ENCODE results near the gene EFCAB12.
"Not testable (repeated sequence)": the region's sequence is repeated elsewhere in the genome, so short reads cannot be mapped to it uniquely, and the experiment has no call there.

The EFCAB12 gene

DNA sequence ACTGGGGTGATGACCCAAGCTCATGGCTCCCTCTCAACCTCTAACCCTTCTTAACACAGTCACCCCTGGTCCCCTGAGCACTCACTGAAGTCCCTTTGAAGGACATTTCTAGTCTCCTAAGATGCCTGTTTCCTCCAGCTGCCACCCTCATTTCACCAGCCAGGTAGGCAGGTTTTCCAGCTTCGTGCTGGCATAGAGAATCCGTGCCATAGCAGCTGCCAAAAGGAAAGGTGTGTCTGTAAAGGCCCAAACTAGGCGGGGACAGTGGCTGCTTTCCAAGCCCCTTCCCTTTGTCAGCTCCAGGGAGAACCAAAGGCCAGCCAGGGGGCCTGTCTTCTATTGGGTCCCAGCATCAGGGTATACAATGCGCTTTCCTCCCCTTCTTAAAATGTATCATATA lies 36.9 kb downstream of the EFCAB12 start:
- not testable (repeated sequence) for DNase-seq

DNA sequence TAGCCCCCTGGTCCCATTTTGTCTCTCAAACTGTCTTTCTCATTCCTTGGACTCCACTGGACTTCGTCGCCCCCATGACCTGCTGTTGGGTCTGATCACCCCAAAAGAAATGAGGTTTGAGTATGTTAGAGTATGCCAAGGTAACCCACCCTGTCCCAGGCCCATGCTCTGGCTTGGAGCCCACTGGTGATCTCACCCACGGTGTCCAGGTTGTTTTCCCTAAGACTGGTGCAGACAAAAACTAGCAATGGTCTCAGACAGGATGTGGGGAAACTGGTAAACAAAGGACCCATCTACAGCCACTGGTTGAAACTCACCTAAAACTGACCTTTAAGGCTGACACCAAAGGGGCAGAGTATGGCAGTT lies 38.9 kb downstream of the EFCAB12 start:
- no peak for DNase-seq

DNA sequence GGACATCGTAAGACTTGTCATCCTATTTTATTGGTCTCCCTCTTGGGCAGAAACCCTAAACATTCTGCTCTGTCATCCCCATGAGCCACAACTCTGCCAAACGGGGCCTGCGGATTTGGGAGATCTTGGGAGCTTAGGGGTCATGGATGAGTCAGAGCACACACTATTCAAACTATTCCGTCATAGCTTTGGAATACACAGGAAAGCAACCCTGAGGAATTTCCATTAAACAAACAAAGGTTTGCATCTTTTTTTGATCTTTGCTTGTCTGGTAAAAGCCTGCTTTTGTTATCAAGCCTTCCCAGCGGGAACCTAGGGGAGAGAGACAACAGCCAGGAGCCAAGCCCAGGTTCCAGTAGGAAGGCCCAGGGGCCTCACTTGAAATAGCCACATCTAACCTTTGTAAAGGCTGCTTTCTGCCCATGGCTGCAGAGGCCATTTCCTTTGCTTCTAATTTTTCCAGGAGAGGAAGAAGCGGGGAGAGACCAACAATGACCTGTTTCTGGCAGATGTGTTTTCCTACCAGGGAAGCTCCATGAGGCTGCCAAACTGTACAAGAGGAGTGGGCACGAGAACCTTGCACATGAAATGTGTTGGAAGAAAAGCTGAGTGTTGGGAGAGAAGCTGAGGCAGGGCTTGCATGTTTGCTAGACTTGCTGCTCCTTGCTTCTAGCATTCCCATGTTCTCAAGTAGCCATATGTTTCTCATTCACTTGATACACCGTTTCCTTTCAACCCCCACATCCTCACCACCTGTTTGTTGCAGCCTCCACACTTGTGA lies 39.5 kb downstream of the EFCAB12 start:
- DNase-seq: peak; percentile 68

DNA sequence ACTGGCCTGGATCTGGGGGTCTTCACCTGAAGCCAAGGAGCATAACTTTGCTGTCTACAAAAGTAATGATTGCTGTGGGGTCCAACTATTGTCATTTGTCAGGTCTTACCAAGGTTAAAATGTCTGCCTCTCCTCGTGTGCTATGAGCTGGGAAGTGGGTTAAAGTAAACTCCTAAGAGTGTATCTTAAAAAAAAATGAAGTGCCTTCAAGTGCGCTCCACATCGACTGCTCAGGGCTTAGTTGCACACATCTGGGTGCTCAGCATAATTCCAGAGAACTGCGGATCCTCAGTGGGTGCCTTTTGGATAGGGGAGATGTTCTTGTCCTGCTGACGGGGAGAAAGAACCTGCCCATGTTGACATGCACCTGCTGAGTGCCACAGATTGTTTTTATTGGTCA lies 40.9 kb downstream of the EFCAB12 start:
- DNase-seq: no peak

DNA sequence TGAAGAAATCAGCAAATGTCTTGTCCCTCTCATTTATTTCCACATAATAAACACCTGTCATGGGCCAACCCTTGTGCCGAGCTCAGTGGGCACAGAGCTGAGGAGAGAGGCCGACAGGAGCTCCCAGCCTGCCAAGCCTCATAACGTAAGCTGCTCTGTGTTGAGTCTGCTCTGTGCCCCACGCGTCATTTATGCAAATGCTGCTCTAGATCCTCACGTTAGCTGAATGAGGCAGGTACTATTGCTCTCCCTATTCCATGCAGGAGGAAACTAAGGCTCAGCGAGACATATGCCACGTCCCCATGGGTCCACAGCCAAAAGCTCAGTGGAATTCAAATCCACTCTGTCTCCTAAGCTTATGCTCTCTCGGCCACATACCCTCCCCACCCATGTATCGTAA lies 41.5 kb downstream of the EFCAB12 start:
- no peak for DNase-seq

DNA sequence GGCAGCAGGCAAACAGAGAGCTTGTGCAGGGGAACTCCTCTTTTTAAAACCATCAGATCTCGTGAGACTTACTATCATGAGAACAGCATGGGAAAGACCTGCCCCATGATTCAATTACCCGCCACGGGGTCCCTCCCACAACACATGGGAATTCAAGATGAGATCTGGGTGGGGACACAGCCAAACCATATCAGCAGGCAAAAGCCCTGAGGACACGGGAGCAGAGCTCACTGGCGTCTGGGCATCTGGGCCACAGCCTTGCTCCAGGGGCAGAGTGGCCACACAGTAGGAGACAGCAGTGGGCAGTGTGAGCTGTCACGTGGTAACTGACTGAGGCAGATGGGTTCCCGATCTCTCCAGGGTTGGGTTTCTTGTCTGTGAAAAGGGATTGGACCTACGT lies 42.9 kb downstream of the EFCAB12 start:
- DNase-seq: peak; percentile 62

DNA sequence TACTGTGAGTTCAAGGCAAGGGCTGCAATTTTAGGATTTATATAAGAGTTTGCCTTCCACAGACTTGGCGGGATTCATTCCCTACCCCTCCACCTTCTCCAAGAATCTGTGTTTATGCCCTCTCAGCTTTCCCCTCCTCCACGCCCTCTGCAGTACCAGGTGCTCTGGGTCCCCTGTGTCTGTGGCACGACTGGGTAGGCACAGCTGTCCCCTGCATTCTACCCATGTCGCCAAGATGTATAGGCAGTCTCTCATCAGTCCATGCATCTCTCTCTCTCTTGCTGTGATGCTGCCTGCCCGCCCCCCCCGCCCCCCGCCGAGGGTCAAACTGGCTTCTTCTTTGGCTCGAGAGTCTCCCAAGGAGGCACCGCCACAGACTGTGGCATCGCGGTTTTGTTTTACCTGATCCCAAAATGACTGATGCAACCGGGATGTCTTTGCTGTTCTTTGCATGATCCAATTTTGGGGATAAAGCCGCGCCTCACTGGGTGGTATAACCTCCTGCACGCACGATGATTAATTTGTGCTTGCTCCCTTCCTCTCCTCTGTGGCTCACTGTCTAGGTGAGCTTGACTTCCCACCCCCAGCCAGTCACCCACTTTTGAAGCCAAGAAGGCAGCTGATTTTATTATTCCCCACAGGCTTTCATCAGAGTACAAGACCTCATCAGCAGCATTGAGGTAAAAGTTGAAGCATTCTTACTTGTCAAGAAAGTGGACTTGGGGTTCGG lies 43.7 kb downstream of the EFCAB12 start:
- DNase-seq: no peak

DNA sequence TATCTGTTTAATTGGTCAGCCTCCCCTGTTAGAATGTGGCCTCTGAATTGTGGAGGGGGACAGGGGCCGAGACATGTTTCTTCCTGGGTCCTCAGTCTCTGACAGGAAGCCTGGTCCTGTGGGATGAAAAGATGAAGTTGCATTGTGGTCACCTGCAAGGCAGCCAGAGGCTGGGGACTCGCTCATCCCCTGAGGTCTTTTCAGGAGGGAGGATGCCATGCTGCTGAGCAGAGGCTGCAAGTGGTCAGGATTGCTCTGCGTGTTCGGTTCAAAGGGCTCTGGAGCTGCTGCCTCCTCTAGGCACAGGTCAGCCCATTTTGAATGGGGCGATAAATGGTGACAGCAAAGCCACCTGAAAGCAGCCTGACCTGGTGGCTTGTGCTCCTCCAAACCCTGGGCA lies 44.3 kb downstream of the EFCAB12 start:
- DNase-seq: not testable (repeated sequence)

DNA sequence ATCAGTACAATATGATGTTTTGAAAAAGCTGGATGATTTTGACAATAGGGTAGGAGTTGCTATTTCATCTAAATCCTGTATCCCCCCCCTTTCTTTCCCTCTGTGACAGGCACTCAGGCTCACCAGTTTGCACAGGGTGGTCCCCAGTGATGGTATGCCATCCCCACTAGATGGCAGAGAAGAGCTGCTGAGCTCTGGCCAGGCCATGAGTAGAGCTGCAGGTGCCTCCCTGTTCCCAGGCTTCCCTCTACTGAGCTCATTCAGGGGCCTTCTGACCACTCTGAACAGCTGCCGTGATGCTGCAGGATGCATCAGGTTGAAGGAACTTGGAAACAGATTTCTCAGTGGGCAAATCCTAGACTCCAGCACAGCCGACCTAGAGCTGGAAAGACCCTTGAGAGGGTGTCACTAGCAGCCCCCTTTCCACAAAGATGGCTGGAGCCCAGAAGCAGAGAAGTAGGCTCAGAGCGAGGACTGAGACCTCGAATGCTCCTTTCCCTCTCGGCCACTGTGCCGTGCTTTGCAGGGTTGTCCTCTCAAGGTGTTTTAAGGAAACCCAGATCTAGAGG lies 45.1 kb downstream of the EFCAB12 start:
- peak; percentile 90 for DNase-seq

DNA sequence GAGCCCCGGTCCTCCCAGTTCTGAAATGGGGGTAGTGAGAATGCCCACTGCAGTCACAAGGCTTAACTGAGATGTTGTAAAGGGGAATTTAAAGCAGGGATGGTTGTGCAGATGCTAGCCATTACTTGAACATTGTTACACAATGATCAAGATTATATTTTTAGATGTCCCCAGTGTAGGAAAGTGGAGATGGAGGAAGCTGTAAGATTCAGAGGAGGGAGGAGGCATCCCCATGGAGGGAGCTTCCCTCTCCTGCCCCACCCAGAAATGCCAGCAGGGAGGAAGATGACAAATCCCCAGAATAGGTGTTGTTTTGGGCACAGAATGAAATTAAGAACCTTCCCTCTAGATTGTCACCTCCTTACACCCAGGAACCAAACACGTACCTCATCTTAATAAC lies 46.1 kb downstream of the EFCAB12 start:
- no peak for DNase-seq

DNA sequence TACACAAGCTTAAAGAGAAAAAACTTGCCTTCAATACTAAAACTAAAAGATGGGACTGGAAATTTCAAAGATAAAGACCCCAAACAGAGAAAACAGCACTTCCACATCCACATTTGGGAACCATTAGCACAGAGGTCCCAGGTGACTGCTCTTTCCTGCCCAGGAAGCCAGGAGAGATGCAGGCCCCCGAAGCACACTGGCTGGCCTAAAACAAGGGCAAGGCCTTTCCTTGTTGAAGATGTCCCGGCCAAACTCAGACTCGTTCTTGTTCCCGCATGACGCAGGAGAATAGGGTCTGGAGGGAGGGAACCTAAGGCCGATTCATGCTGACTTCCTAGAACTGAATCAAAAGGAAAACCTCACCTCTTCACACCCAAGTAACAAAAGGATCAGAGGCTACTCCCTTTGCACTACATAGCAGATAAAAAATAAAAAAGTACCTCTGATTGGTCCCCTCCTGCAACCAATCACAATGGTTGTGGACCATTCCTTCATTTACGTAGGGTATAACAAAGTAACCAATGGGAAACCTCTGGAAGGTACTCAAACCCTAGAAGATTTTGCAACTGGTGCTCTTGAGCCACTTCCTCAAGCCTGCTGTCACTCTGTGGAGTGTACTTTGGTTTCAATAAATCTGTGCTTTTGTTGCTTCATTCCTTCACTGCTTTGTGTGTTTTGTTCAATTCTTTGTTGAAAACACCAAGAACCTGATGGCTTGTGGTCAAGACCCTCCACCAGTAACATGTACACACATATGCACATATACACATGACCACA lies 48.7 kb downstream of the EFCAB12 start:
- DNase-seq: no peak

DNA sequence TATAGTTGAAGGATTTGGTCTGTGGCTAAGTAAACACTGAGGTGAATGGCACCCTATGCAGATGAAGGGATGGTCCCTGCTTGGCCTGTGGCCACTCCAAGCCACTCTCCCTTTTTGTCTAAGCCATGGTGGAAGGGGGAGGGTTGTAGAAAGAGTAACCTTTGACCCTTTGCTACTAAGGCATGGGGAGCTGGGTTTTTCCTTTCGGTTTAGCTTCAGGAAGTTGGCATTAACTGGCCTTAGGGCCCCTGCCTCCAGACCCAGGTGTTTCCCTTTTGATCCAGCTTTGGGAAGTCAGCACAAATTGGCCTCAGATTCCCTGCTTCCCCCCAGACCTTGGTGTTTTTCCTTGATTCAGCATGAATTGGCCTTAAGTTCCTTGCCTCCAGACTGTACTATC lies 49.5 kb downstream of the EFCAB12 start:
- no peak for DNase-seq

DNA sequence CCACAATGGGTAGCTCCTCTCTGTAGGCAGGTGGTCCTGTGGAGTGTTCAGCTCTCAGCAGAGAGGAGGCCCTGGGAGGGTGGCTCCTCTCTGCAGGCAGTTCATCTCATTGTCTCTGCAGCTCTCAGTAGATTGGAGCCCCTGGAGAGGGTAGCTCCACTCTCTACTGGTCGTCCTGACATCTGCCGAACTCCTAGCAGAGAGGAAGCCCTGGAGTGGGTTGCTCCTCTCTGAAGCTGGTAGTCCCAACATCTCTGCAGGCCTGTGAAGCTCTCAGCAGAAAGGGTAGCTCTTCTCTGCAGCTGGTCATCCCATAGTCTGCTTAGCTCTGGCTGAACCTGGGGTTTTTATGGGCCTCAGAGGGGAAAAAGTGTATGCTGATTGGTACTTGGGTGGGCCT lies 50.8 kb downstream of the EFCAB12 start:
- DNase-seq: no peak

DNA sequence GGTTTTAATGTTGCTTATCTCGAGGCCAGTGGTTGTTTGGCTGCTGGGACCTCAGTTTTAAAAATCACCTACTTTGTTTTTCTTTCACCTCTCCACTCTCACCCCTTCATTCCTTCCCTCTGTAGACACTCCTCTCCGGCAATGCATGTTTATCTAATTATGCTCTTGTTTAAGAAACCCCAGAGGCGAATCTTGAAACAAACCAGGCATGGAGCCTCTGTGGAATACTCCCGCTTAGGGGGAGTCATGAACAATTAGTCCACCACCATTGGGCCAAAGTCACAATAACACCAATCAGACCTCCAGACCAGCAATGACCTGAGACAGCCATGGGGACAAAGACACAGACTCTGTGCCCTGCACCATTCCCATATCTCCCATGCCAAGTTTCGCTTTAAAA lies 53.3 kb downstream of the EFCAB12 start:
- no peak for DNase-seq

DNA sequence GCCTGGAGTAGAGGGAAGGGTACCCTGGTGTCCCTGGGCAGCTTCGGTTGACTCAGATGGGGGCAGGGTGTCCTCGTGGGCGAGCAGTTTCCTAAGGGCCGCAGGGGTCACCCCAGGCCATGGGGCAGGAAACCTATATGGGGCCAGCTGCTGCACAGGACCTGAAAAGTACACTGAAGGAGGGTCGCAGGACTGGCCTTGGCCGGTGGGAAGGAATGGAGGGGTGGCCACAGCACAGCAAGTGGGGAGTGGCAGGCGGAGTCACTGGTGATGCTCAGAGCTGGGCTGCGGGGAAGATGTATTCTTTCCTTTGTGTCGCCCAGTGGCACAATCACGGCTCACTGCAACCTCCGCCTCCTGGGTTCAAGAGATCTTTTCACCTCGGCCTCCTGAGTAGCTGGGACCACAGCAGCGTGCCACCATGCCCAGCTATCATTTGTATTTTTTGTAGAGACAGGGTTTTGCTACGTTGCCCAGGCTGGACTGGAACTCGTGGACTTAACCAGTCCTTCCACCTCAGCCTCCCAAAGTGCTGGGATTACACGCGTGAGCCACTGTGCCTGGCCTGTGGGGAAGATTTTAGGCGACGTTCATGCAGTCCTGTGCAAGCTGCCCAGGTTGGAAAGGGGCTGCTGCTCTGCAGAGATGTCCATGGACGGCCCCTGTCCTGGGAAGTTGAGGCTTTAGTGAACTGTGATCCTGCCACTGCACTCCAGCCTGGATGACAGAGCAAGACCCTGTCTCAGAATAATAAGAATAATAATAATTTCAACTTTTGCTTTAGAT lies 57.2 kb downstream of the EFCAB12 start:
- DNase-seq: no peak

DNA sequence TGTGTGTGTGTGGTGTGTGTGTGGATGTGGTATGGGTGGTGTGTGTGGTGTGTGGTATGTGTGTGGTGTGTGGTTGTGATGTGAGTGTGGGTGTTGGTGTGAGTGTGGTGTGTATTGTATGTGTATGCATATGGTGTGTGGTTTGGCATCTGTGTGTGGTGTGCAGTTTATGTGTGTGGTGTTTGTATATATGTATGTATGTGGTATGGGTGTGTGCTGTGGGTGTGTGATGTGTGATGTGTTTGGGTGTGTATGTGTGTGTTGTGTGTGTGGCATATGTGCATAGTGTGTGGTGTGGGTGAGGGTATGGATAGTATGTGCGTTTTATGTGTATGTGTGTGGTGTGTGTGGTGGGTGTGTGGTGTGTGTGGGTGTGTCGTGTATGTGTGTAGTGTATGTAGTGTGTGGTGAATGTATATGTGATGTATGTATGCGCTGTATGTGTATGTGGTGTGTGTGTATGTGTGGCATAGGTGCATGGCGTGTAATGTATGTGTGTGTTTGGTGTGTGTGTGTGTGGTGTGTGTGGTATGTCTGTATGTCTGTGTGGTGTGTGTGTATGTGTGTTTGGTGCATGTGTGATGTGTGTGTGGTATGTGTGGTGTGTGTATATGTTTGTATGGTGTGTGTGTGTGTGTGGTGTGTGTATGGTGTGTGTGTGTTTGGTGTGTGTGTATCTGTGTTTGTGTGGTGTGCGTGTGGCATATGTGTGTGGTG lies 58.0 kb downstream of the EFCAB12 start:
- no peak for DNase-seq

DNA sequence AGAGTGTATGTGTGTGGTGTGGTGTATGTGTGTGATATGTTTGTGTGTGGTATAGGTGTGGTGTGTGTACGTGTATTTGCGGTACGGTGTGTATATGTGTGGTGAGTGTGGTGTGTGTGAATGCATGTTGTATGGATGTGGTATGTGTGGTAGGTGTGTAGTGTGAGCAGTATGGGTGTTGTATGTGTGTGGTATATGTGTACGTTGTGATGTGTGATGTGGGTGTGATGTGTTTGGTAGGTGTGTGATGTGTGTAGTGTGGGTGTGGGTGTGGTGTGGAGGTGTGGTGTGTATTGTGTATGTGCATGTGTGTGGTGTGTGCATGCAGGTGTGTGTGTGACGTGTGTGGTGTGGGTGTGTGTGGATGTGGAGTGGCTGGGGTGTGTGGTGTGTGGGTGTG lies 58.7 kb downstream of the EFCAB12 start:
- no peak for DNase-seq

DNA sequence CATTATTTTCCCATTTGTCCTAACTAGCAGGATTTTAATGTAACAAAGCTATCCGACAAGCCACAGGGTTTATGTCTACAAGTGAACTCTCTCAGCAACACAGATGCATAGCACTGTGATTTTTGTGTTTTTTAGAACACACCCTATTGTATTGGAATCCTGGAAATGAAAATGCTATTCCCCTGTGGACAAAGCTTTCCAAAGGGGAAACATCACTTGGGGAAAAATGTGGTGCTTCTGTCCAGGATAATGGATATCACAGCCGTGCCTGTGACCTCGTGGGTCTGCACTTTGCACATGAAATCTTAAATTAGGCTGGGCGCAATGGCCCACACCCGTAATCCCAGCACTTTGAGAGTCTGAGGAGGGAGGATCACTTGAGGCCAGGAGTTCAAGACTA lies 60.6 kb downstream of the EFCAB12 start:
- DNase-seq: no peak

DNA sequence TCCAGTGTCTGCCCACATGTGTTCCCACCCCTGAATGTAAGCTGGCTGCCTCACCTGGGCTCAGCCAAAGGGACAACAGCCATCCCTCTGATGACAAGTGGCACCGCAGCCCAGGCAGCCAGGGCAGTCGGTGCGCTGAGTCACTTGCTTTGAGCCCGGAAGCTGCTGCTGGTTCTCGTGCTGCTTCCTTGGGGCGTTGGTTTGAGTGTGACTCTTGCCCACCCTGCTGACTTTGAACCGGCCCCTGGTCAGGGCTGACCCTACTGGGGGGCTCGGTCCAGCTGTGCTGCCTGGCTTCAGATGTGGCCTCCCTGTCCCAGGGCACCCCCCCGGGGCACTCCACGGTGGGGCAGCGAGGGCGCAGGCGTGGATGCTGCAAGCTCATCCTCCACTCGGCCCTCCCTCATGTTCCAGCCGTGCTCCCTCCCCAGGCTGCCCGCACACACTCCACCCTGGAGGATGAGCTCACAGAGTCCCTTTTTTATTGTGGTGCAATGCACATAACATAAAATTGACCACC lies 62.1 kb downstream of the EFCAB12 start:
- no peak for DNase-seq

DNA sequence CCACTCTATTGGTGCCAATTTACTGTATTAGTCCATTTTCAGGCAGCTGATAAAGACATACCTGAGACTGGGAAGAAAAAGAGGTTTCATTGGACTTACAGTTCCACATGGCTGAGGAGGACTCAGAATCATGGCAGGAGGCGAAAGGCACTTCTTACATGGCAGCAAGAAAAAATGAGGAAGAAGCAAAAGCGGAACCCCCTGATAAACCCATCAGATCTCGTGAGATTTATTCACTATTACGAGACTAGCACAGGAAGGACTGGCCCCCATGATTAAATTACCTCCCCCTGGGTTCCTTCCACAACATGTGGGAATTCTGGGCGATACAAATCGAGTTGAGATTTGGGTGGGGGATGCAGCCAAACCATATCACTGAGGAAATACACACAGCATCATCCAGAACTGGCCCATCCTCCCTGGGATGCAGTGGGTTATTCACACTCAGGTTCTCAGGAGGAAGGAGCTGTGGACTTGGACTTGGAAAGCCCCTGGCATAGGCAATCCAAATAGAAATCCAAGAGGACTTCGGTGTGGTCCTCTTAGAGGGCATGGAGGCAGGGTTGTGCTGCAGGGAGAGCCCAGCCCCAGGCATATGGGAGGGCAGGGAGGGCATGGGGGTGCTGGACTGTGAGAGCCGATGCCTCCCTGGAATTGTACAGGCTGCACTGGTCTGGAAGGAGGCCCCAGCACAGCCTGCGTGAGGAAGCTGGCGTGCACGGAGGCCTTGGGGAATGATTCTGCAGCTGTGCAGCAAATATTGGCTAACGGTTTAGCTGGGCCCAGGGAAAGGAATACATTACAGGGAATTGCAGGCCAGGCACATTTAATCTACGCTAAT lies 62.9 kb downstream of the EFCAB12 start:
- no peak for DNase-seq

DNA sequence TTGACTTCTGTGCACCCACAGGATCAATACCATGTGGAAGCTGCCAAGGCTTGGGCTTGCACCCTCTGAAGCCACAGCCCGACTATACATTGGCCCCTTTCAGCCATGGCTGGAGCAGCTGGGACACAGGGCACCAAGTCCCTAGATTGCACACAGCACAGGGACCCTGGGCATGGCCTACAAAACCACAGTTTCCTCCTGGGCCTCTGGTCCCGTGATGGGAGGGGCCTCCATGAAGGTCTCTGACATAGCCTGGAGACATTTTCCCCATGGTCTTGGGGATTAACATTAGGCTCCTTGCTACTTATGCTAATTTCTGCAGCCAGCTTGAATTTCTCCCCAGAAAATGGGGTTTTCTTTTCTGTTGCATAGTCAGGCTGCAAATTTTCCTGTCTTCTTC lies 63.6 kb downstream of the EFCAB12 start:
- not testable (repeated sequence) for DNase-seq
